IMR-90 (cell line): ENCODE results near the gene NDUFS3. TPM values are rescaled to one million over a fixed set of nuclear protein-coding genes. Genes with fewer than 3 reads are reported as not detected.
A peak's percentile ranks its signal among the peaks of the same experiment; 100 is the strongest.

Source experiments
- ATAC-seq: fragments of 200-7000 bp; cut with Tn5 transposase; 2 replicates; pipeline ENCODE4 v1.9.1; 2020; ENCODE audit warnings: low read depth, mild to moderate bottlenecking, moderate library complexity
- BruUV-seq: library from RNA; stranded (reverse); fragments of 400-500 nt; replicated peaks from 2 replicates; lab custom pipeline; 2021; lab: Mats Ljungman, UMichigan
- CTCF ChIA-PET: fragments of 300-600 bp; formaldehyde crosslinking; extraction: SDS; loops from one replicate; lab custom pipeline; 2021; ENCODE audit warnings: antibody characterized with exemption; lab: Yijun Ruan, JAX
- POLR2A ChIA-PET: fragments of 300-600 bp; sonication (Branson Sonifier 250); formaldehyde crosslinking; loops from one replicate; lab custom pipeline; 2022; ENCODE audit warnings: antibody characterized with exemption; ENCODE audit not compliant: unreplicated experiment; lab: Charles Lee
- DNase-seq: peaks from one replicate; pipeline ENCODE4 v3.0.0; 2013
- H2AFZ ChIP-seq: replicated peaks from 2 replicates; pipeline ENCODE3; 2013; ENCODE audit warnings: low read length, mild to moderate bottlenecking; ENCODE audit not compliant: poor library complexity
- H2AK5ac ChIP-seq: 2 replicates; pipeline ENCODE4 v1.6.1; 2013; ENCODE audit warnings: low read depth, low read length, inconsistent platforms
- H2AK9ac ChIP-seq: replicated peaks from 2 replicates; pipeline ENCODE3; 2013; ENCODE audit warnings: mild to moderate bottlenecking, low read depth, low read length, moderate library complexity; ENCODE audit not compliant: poor library complexity
- H2BK120ac ChIP-seq: 2 replicates; pipeline ENCODE4 v1.6.1; 2013; ENCODE audit warnings: low read depth, low read length, inconsistent platforms
- H2BK15ac ChIP-seq: 3 replicates; pipeline ENCODE4 v1.6.1; 2013; ENCODE audit warnings: low read depth, low read length, inconsistent platforms
- H2BK20ac ChIP-seq: 2 replicates; pipeline ENCODE4 v1.6.1; 2013; ENCODE audit warnings: low read depth, mild to moderate bottlenecking, inconsistent platforms, low read length, moderate library complexity
- H2BK5ac ChIP-seq: 2 replicates; pipeline ENCODE4 v1.6.1; 2013; ENCODE audit warnings: mild to moderate bottlenecking, low read depth, low read length, inconsistent platforms; ENCODE audit not compliant: poor library complexity, severe bottlenecking
- H3K14ac ChIP-seq: replicated peaks from 2 replicates; pipeline ENCODE4 v1.6.1; 2013; ENCODE audit warnings: low read depth, low read length, inconsistent platforms
- H3K18ac ChIP-seq: 2 replicates; pipeline ENCODE4 v1.6.1; 2013; ENCODE audit warnings: low read depth, low read length, control low read depth
- H3K23ac ChIP-seq: 2 replicates; pipeline ENCODE4 v1.6.1; 2013; ENCODE audit warnings: low read depth, low read length, inconsistent platforms
- H3K27ac ChIP-seq: 2 replicates; pipeline ENCODE4 v1.5.1; 2013; ENCODE audit warnings: mild to moderate bottlenecking, control low read depth, low read length; ENCODE audit not compliant: insufficient read depth
- H3K27me3 ChIP-seq: 2 replicates; pipeline ENCODE4 v1.6.1; 2013; ENCODE audit warnings: low read length; ENCODE audit not compliant: control insufficient read depth, insufficient read depth
- H3K36me3 ChIP-seq: 2 replicates; pipeline ENCODE4 v1.6.1; 2013; ENCODE audit warnings: low read length, mixed read lengths; ENCODE audit not compliant: control insufficient read depth, insufficient read depth
- H3K4ac ChIP-seq: 2 replicates; pipeline ENCODE4 v1.6.1; 2013; ENCODE audit warnings: low read depth, low read length, inconsistent platforms
- H3K4me1 ChIP-seq: 2 replicates; pipeline ENCODE4 v1.6.1; 2013; ENCODE audit warnings: low read length, mixed read lengths; ENCODE audit not compliant: control insufficient read depth, insufficient read depth
- H3K4me2 ChIP-seq: 2 replicates; pipeline ENCODE4 v1.6.1; 2013; ENCODE audit warnings: low read depth, mild to moderate bottlenecking, control low read depth, low read length, moderate library complexity
- H3K4me3 ChIP-seq: 2 replicates; pipeline ENCODE4 v1.5.1; 2013; ENCODE audit warnings: low read depth, mild to moderate bottlenecking, control low read depth, low read length, moderate library complexity; ENCODE audit not compliant: insufficient read depth
- H3K56ac ChIP-seq: 2 replicates; pipeline ENCODE4 v1.6.1; 2013; ENCODE audit warnings: low read length, inconsistent platforms; ENCODE audit not compliant: insufficient read depth; ENCODE audit errors: extremely low read depth
- H3K79me1 ChIP-seq, 2 experiments: 2 replicates each; pipeline ENCODE4 v1.6.1; 2013; ENCODE audit warnings: low read length in 2 of 2, inconsistent platforms in 1 of 2, low read depth in 1 of 2
- H3K9ac ChIP-seq: 2 replicates; pipeline ENCODE4 v1.6.1; 2013; ENCODE audit warnings: low read depth, low read length, control low read depth
- H3K9me1 ChIP-seq: 2 replicates; pipeline ENCODE4 v1.6.1; 2013; ENCODE audit warnings: low read length, inconsistent platforms; ENCODE audit not compliant: insufficient read depth
- H3K9me3 ChIP-seq: 2 replicates; pipeline ENCODE4 v1.6.1; 2013; ENCODE audit warnings: low read length; ENCODE audit not compliant: control insufficient read depth, insufficient read depth
- H4K20me1 ChIP-seq: 2 replicates; pipeline ENCODE4 v1.6.1; 2013; ENCODE audit warnings: low read length, inconsistent platforms; ENCODE audit not compliant: insufficient read depth
- H4K5ac ChIP-seq: 2 replicates; pipeline ENCODE4 v1.6.1; 2013; ENCODE audit warnings: mild to moderate bottlenecking, low read depth, low read length, control low read depth
- H4K8ac ChIP-seq, 2 experiments: 2 replicates each; pipeline ENCODE4 v1.6.1; 2013; ENCODE audit warnings: low read depth in 2 of 2, low read length in 2 of 2, control low read depth in 1 of 2, inconsistent platforms in 1 of 2
- H4K91ac ChIP-seq: 2 replicates; pipeline ENCODE4 v1.6.1; 2013; ENCODE audit warnings: low read depth, low read length, inconsistent platforms; ENCODE audit not compliant: insufficient read depth
- BHLHE40 ChIP-seq: fragments of 150-350 bp; IDR thresholded peaks from 2 replicates; pipeline ENCODE4 v1.6.1; 2016; ENCODE audit warnings: mild to moderate bottlenecking, low read depth, low read length
- CEBPB ChIP-seq: IDR thresholded peaks from 2 replicates; pipeline ENCODE4 v1.6.1; 2012; ENCODE audit warnings: low read depth, low read length, improper control_type of control experiment
- CHD1 ChIP-seq: IDR thresholded peaks from 2 replicates; pipeline ENCODE4 v1.6.1; 2012; ENCODE audit warnings: low read depth, low read length, improper control_type of control experiment
- CTCF ChIP-seq: conservative IDR thresholded peaks from 2 replicates; pipeline ENCODE4 v1.5.1; 2012; ENCODE audit warnings: mild to moderate bottlenecking, low read depth, low read length, improper control_type of control experiment
- ELK1 ChIP-seq: fragments of 150-350 bp; IDR thresholded peaks from 2 replicates; pipeline ENCODE4 v1.6.1; 2016; ENCODE audit warnings: low read depth, mild to moderate bottlenecking, low read length, moderate library complexity, borderline replicate concordance
- FOS ChIP-seq: fragments of 150-350 bp; IDR thresholded peaks from 2 replicates; pipeline ENCODE4 v1.6.1; 2016; ENCODE audit warnings: low read depth, low read length
- MAFK ChIP-seq: IDR thresholded peaks from 2 replicates; pipeline ENCODE4 v1.6.1; 2012; ENCODE audit warnings: low read depth, low read length, improper control_type of control experiment
- MAZ ChIP-seq: IDR thresholded peaks from 2 replicates; pipeline ENCODE4 v1.6.1; 2012; ENCODE audit warnings: low read depth, mild to moderate bottlenecking, low read length, improper control_type of control experiment, moderate library complexity, borderline replicate concordance
- MXI1 ChIP-seq: IDR thresholded peaks from 2 replicates; pipeline ENCODE4 v1.6.1; 2012; ENCODE audit warnings: low read depth, mild to moderate bottlenecking, low read length, moderate library complexity, borderline replicate concordance
- NFE2L2 ChIP-seq: fragments of 150-350 bp; IDR thresholded peaks from 2 replicates; pipeline ENCODE4 v1.6.1; 2016; ENCODE audit warnings: low read depth, mild to moderate bottlenecking, low read length
- POLR2A ChIP-seq: IDR thresholded peaks from 2 replicates; pipeline ENCODE4 v1.6.1; 2012; ENCODE audit warnings: mild to moderate bottlenecking, low read depth, low read length
- RAD21 ChIP-seq: IDR thresholded peaks from 2 replicates; pipeline ENCODE4 v1.6.1; 2012; ENCODE audit warnings: low read length, improper control_type of control experiment
- RCOR1 ChIP-seq: IDR thresholded peaks from 2 replicates; pipeline ENCODE4 v1.6.1; 2012; ENCODE audit warnings: mild to moderate bottlenecking, low read length, improper control_type of control experiment; ENCODE audit not compliant: insufficient replicate concordance
- RFX5 ChIP-seq: IDR thresholded peaks from 2 replicates; pipeline ENCODE4 v1.8.0; 2012; ENCODE audit warnings: low read depth, mild to moderate bottlenecking, low read length, moderate library complexity
- SMC3 ChIP-seq: fragments of 150-350 bp; IDR thresholded peaks from 2 replicates; pipeline ENCODE4 v1.6.1; 2016; ENCODE audit warnings: low read depth, mild to moderate bottlenecking, antibody characterized with exemption, low read length, moderate library complexity
- USF2 ChIP-seq: fragments of 150-350 bp; IDR thresholded peaks from 2 replicates; pipeline ENCODE4 v1.6.1; 2017; ENCODE audit warnings: mild to moderate bottlenecking, antibody characterized with exemption, low read length, low read depth
- WGBS, 2 experiments: methylation state at CpG; one replicate each; pipeline versions ENCODE4 v1.1.5 to v1.1.7; 2013; ENCODE audit warnings: missing lambda C conversion rate in 2 of 2; ENCODE audit not compliant: insufficient read length in 1 of 2; ENCODE audit errors: extremely low coverage in 2 of 2; 5-methylcytosine and 5-hydroxymethylcytosine counted together
- dilution Hi-C: fragments of 300-500 bp; cut with HindIII; formaldehyde crosslinking; loops from one replicate; pipeline ENCODE4 v1.14.3; 2018; ENCODE audit warnings: low sequenced_read_pairs; ENCODE audit not compliant: unreplicated experiment
- in situ Hi-C: fragments of 300-500 bp; cut with MboI; formaldehyde crosslinking; loops from 3 replicates; pipeline ENCODE4 v1.14.3; 2019; ENCODE audit warnings: low sequenced_read_pairs, inconsistent platforms, mixed read lengths
- intact Hi-C: fragments of 100-400 bp; cut with micrococcal nuclease; formaldehyde crosslinking; loops from 2 replicates; pipeline ENCODE4 v1.10.0; 2022
- polyA plus RNA-seq, 3 experiments: library from polyadenylated mRNA; depleted of rRNA; stranded (reverse); fragments of >200 nt; gene quantifications; 2 replicates each; pipeline ENCODE4 v1.2.3, GENCODE V29; 2012; ENCODE audit warnings: low replicate concordance in 1 of 3
- total RNA-seq: library from RNA; depleted of rRNA; stranded (reverse); fragments of >200 nt; gene quantifications from 2 replicates; pipeline ENCODE4 v1.2.3, GENCODE V29; 2012

The NDUFS3 gene
- total and polyA plus RNA-seq, 2 of the 4 experiments (the other 2 are of a cell fraction), result 77.1 to 108 TPM

- H2AK5ac ChIP-seq, result no peak overlapping the region
- no peak overlapping the region for H3K18ac ChIP-seq
- no peaks in the 10 kb centered on the region for H3K9me1 ChIP-seq
- no peak overlapping the region for H3K27ac ChIP-seq
- CTCF ChIA-PET, result no interaction called here
- no peaks in the 10 kb centered on the region for H3K79me1 ChIP-seq
- DNase-seq, result no peak
- H2AFZ ChIP-seq, result no peak overlapping the region
- H2AK9ac ChIP-seq, result peak overlapping the region; percentile 78
- BruUV-seq, result no TSS peak
- peaks cover 3% of the 10 kb centered on the region for H3K9me3 ChIP-seq
- intact Hi-C loops, result no loop called here
- H3K4me1 ChIP-seq, result no peaks in the 10 kb centered on the region
- no peaks in the 10 kb centered on the region for H4K20me1 ChIP-seq
- H3K4ac ChIP-seq, result no peak overlapping the region
- H3K4me3 ChIP-seq, result no peak overlapping the region
- no peak overlapping the region for H4K8ac ChIP-seq
- POLR2A ChIA-PET, result no interaction called here
- peaks cover 57% of the 10 kb centered on the region for H3K27me3 ChIP-seq
- no peak overlapping the region for H3K56ac ChIP-seq
- no peak overlapping the region for H2BK20ac ChIP-seq
- H4K91ac ChIP-seq, result no peak overlapping the region
- no peak overlapping the region for H2BK120ac ChIP-seq
- no peak overlapping the region for H3K14ac ChIP-seq
- no peak for ATAC-seq
- TF ChIP-seq MAFK (no peak), NFE2L2 (no peak), SMC3 (no peak), FOS (no peak), MAZ (no peak), USF2 (no peak), RAD21 (no peak), RCOR1 (no peak), POLR2A (no peak), MXI1 (no peak), BHLHE40 (no peak), ELK1 (no peak), CEBPB (no peak), RFX5 (no peak), CHD1 (no peak), CTCF (no peak)
- in situ Hi-C loops, result no loop called here
- no peak overlapping the region for H2BK15ac ChIP-seq
- no peak overlapping the region for H3K23ac ChIP-seq
- H3K9ac ChIP-seq, result no peak overlapping the region
- peak overlapping the region; percentile 77 for H3K4me2 ChIP-seq
- H2BK5ac ChIP-seq, result no peak overlapping the region
- 20% methylated on average over 2 of the region's 6 CpGs; no CpG with 5 or more reads in 1 of the 2 experiments for WGBS, 2 experiments
- no peak overlapping the region for H4K5ac ChIP-seq
- H3K36me3 ChIP-seq, result no peaks in the 10 kb centered on the region
- dilution Hi-C loops, result no loop called here
Observed at GRCh38 chr11:47593492-47593933, 14.6 kb downstream of the NDUFS3 start.
